IMR-90 (cell line): ENCODE results near the gene TFAP2E. TPM values are rescaled to one million over a fixed set of nuclear protein-coding genes. Genes with fewer than 3 reads are reported as not detected.

Source experiments
- ATAC-seq: fragments of 200-7000 bp; cut with Tn5 transposase; 2 replicates; pipeline ENCODE4 v1.9.1; 2020; ENCODE audit warnings: low read depth, mild to moderate bottlenecking, moderate library complexity
- BruUV-seq: library from RNA; stranded (reverse); fragments of 400-500 nt; replicated peaks from 2 replicates; lab custom pipeline; 2021; lab: Mats Ljungman, UMichigan
- CTCF ChIA-PET: fragments of 300-600 bp; formaldehyde crosslinking; extraction: SDS; loops from one replicate; lab custom pipeline; 2021; ENCODE audit warnings: antibody characterized with exemption; lab: Yijun Ruan, JAX
- POLR2A ChIA-PET: fragments of 300-600 bp; sonication (Branson Sonifier 250); formaldehyde crosslinking; loops from one replicate; lab custom pipeline; 2022; ENCODE audit warnings: antibody characterized with exemption; ENCODE audit not compliant: unreplicated experiment; lab: Charles Lee
- DNase-seq: peaks from one replicate; pipeline ENCODE4 v3.0.0; 2013
- H2AFZ ChIP-seq: replicated peaks from 2 replicates; pipeline ENCODE3; 2013; ENCODE audit warnings: low read length, mild to moderate bottlenecking; ENCODE audit not compliant: poor library complexity
- H2AK5ac ChIP-seq: 2 replicates; pipeline ENCODE4 v1.6.1; 2013; ENCODE audit warnings: low read depth, low read length, inconsistent platforms
- H2AK9ac ChIP-seq: replicated peaks from 2 replicates; pipeline ENCODE3; 2013; ENCODE audit warnings: mild to moderate bottlenecking, low read depth, low read length, moderate library complexity; ENCODE audit not compliant: poor library complexity
- H2BK120ac ChIP-seq: 2 replicates; pipeline ENCODE4 v1.6.1; 2013; ENCODE audit warnings: low read depth, low read length, inconsistent platforms
- H2BK15ac ChIP-seq: 3 replicates; pipeline ENCODE4 v1.6.1; 2013; ENCODE audit warnings: low read depth, low read length, inconsistent platforms
- H2BK20ac ChIP-seq: 2 replicates; pipeline ENCODE4 v1.6.1; 2013; ENCODE audit warnings: low read depth, mild to moderate bottlenecking, inconsistent platforms, low read length, moderate library complexity
- H2BK5ac ChIP-seq: 2 replicates; pipeline ENCODE4 v1.6.1; 2013; ENCODE audit warnings: mild to moderate bottlenecking, low read depth, low read length, inconsistent platforms; ENCODE audit not compliant: poor library complexity, severe bottlenecking
- H3K14ac ChIP-seq: replicated peaks from 2 replicates; pipeline ENCODE4 v1.6.1; 2013; ENCODE audit warnings: low read depth, low read length, inconsistent platforms
- H3K18ac ChIP-seq: 2 replicates; pipeline ENCODE4 v1.6.1; 2013; ENCODE audit warnings: low read depth, low read length, control low read depth
- H3K23ac ChIP-seq: 2 replicates; pipeline ENCODE4 v1.6.1; 2013; ENCODE audit warnings: low read depth, low read length, inconsistent platforms
- H3K27ac ChIP-seq: 2 replicates; pipeline ENCODE4 v1.5.1; 2013; ENCODE audit warnings: mild to moderate bottlenecking, control low read depth, low read length; ENCODE audit not compliant: insufficient read depth
- H3K27me3 ChIP-seq: 2 replicates; pipeline ENCODE4 v1.6.1; 2013; ENCODE audit warnings: low read length; ENCODE audit not compliant: control insufficient read depth, insufficient read depth
- H3K36me3 ChIP-seq: 2 replicates; pipeline ENCODE4 v1.6.1; 2013; ENCODE audit warnings: low read length, mixed read lengths; ENCODE audit not compliant: control insufficient read depth, insufficient read depth
- H3K4ac ChIP-seq: 2 replicates; pipeline ENCODE4 v1.6.1; 2013; ENCODE audit warnings: low read depth, low read length, inconsistent platforms
- H3K4me1 ChIP-seq: 2 replicates; pipeline ENCODE4 v1.6.1; 2013; ENCODE audit warnings: low read length, mixed read lengths; ENCODE audit not compliant: control insufficient read depth, insufficient read depth
- H3K4me2 ChIP-seq: 2 replicates; pipeline ENCODE4 v1.6.1; 2013; ENCODE audit warnings: low read depth, mild to moderate bottlenecking, control low read depth, low read length, moderate library complexity
- H3K4me3 ChIP-seq: 2 replicates; pipeline ENCODE4 v1.5.1; 2013; ENCODE audit warnings: low read depth, mild to moderate bottlenecking, control low read depth, low read length, moderate library complexity; ENCODE audit not compliant: insufficient read depth
- H3K56ac ChIP-seq: 2 replicates; pipeline ENCODE4 v1.6.1; 2013; ENCODE audit warnings: low read length, inconsistent platforms; ENCODE audit not compliant: insufficient read depth; ENCODE audit errors: extremely low read depth
- H3K79me1 ChIP-seq, 2 experiments: 2 replicates each; pipeline ENCODE4 v1.6.1; 2013; ENCODE audit warnings: low read length in 2 of 2, inconsistent platforms in 1 of 2, low read depth in 1 of 2
- H3K9ac ChIP-seq: 2 replicates; pipeline ENCODE4 v1.6.1; 2013; ENCODE audit warnings: low read depth, low read length, control low read depth
- H3K9me1 ChIP-seq: 2 replicates; pipeline ENCODE4 v1.6.1; 2013; ENCODE audit warnings: low read length, inconsistent platforms; ENCODE audit not compliant: insufficient read depth
- H3K9me3 ChIP-seq: 2 replicates; pipeline ENCODE4 v1.6.1; 2013; ENCODE audit warnings: low read length; ENCODE audit not compliant: control insufficient read depth, insufficient read depth
- H4K20me1 ChIP-seq: 2 replicates; pipeline ENCODE4 v1.6.1; 2013; ENCODE audit warnings: low read length, inconsistent platforms; ENCODE audit not compliant: insufficient read depth
- H4K5ac ChIP-seq: 2 replicates; pipeline ENCODE4 v1.6.1; 2013; ENCODE audit warnings: mild to moderate bottlenecking, low read depth, low read length, control low read depth
- H4K8ac ChIP-seq, 2 experiments: 2 replicates each; pipeline ENCODE4 v1.6.1; 2013; ENCODE audit warnings: low read depth in 2 of 2, low read length in 2 of 2, control low read depth in 1 of 2, inconsistent platforms in 1 of 2
- H4K91ac ChIP-seq: 2 replicates; pipeline ENCODE4 v1.6.1; 2013; ENCODE audit warnings: low read depth, low read length, inconsistent platforms; ENCODE audit not compliant: insufficient read depth
- CEBPB ChIP-seq: IDR thresholded peaks from 2 replicates; pipeline ENCODE4 v1.6.1; 2012; ENCODE audit warnings: low read depth, low read length, improper control_type of control experiment
- CHD1 ChIP-seq: IDR thresholded peaks from 2 replicates; pipeline ENCODE4 v1.6.1; 2012; ENCODE audit warnings: low read depth, low read length, improper control_type of control experiment
- MAFK ChIP-seq: IDR thresholded peaks from 2 replicates; pipeline ENCODE4 v1.6.1; 2012; ENCODE audit warnings: low read depth, low read length, improper control_type of control experiment
- MXI1 ChIP-seq: IDR thresholded peaks from 2 replicates; pipeline ENCODE4 v1.6.1; 2012; ENCODE audit warnings: low read depth, mild to moderate bottlenecking, low read length, moderate library complexity, borderline replicate concordance
- NFE2L2 ChIP-seq: fragments of 150-350 bp; IDR thresholded peaks from 2 replicates; pipeline ENCODE4 v1.6.1; 2016; ENCODE audit warnings: low read depth, mild to moderate bottlenecking, low read length
- RAD21 ChIP-seq: IDR thresholded peaks from 2 replicates; pipeline ENCODE4 v1.6.1; 2012; ENCODE audit warnings: low read length, improper control_type of control experiment
- RCOR1 ChIP-seq: IDR thresholded peaks from 2 replicates; pipeline ENCODE4 v1.6.1; 2012; ENCODE audit warnings: mild to moderate bottlenecking, low read length, improper control_type of control experiment; ENCODE audit not compliant: insufficient replicate concordance
- RFX5 ChIP-seq: IDR thresholded peaks from 2 replicates; pipeline ENCODE4 v1.8.0; 2012; ENCODE audit warnings: low read depth, mild to moderate bottlenecking, low read length, moderate library complexity
- WGBS, 2 experiments: methylation state at CpG; one replicate each; pipeline versions ENCODE4 v1.1.5 to v1.1.7; 2013; ENCODE audit warnings: missing lambda C conversion rate in 2 of 2; ENCODE audit not compliant: insufficient read length in 1 of 2; ENCODE audit errors: extremely low coverage in 2 of 2; 5-methylcytosine and 5-hydroxymethylcytosine counted together
- dilution Hi-C: fragments of 300-500 bp; cut with HindIII; formaldehyde crosslinking; loops from one replicate; pipeline ENCODE4 v1.14.3; 2018; ENCODE audit warnings: low sequenced_read_pairs; ENCODE audit not compliant: unreplicated experiment
- in situ Hi-C: fragments of 300-500 bp; cut with MboI; formaldehyde crosslinking; loops from 3 replicates; pipeline ENCODE4 v1.14.3; 2019; ENCODE audit warnings: low sequenced_read_pairs, inconsistent platforms, mixed read lengths
- intact Hi-C: fragments of 100-400 bp; cut with micrococcal nuclease; formaldehyde crosslinking; loops from 2 replicates; pipeline ENCODE4 v1.10.0; 2022
- polyA plus RNA-seq, 3 experiments: library from polyadenylated mRNA; depleted of rRNA; stranded (reverse); fragments of >200 nt; gene quantifications; 2 replicates each; pipeline ENCODE4 v1.2.3, GENCODE V29; 2012; ENCODE audit warnings: low replicate concordance in 1 of 3
- total RNA-seq: library from RNA; depleted of rRNA; stranded (reverse); fragments of >200 nt; gene quantifications from 2 replicates; pipeline ENCODE4 v1.2.3, GENCODE V29; 2012

TFAP2E gene
- total and polyA plus RNA-seq, 2 of the 4 experiments (the other 2 are of a cell fraction): under 0.01 to 0.19 TPM

DNA sequence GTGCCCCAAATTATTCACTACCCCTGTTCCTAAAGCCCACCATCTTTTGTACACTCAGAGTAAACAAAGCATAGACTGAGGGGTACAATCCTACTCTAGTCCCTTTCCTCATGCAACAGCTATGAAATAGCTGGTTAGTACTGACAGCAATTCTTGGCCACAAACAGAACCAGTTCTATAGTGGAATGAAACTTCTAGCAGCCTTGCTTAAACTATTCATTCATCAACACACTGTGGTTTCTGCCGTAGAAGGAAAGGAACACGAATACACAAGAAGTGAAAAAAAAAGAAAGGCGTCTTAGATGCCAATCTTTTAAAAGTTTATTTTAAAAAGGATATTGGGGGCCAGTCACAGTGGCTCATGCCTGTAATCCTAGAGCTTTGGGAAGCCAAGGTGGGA, 58.3 kb downstream of the TFAP2E start:
- no TSS peak for BruUV-seq
- H3K9ac ChIP-seq: no peak overlapping the region
- no peak for TF ChIP-seq RFX5
- no peak for TF ChIP-seq MAFK
- TF ChIP-seq CHD1: no peak
- no peak for TF ChIP-seq RAD21
- TF ChIP-seq CEBPB: no peak
- no peak for TF ChIP-seq MXI1
- TF ChIP-seq NFE2L2: no peak
- TF ChIP-seq RCOR1: no peak
- dilution Hi-C loops (no loop called here), in situ Hi-C loops (no loop called here), intact Hi-C loops (no loop called here)
- no peak overlapping the region for H4K8ac ChIP-seq
- H4K91ac ChIP-seq: no peak overlapping the region
- no peak overlapping the region for H3K14ac ChIP-seq
- no peaks in the 10 kb centered on the region for H3K9me3 ChIP-seq
- H3K18ac ChIP-seq: no peak overlapping the region
- peaks cover 37 to 44% of the 10 kb centered on the region in 2 experiments for H3K79me1 ChIP-seq
- WGBS, 2 experiments: 100% methylated on average over 1 of the region's 3 CpGs; no CpG with 5 or more reads in 1 of the 2 experiments
- ChIA-PET CTCF (no interaction called here), POLR2A (no interaction called here)
- no peak for ATAC-seq
- H3K4me2 ChIP-seq: no peak overlapping the region
- no peak overlapping the region for H2BK120ac ChIP-seq
- no peak for DNase-seq
- no peak overlapping the region for H3K23ac ChIP-seq
- no peak overlapping the region for H2AFZ ChIP-seq
- no peaks in the 10 kb centered on the region for H3K4me1 ChIP-seq
- H3K4me3 ChIP-seq: no peak overlapping the region
- H2BK5ac ChIP-seq: no peak overlapping the region
- H2AK5ac ChIP-seq: no peak overlapping the region
- peaks cover 3% of the 10 kb centered on the region; the same call in 1 of the 2 replicates for H3K9me1 ChIP-seq
- no peaks in the 10 kb centered on the region for H3K27me3 ChIP-seq
- no peak overlapping the region for H3K27ac ChIP-seq
- H4K20me1 ChIP-seq: no peaks in the 10 kb centered on the region; the same call in 1 of the 2 replicates
- no peak overlapping the region for H3K4ac ChIP-seq
- H2AK9ac ChIP-seq: no peak overlapping the region
- H2BK15ac ChIP-seq: no peak overlapping the region
- no peak overlapping the region for H3K56ac ChIP-seq
- peaks cover 39% of the 10 kb centered on the region for H3K36me3 ChIP-seq
- no peak overlapping the region for H2BK20ac ChIP-seq
- H4K5ac ChIP-seq: no peak overlapping the region
